Hippocampal formation (tissue), 2 donors: ENCODE data around the gene ZFYVE21.

ENCODE experiments used
- DNase-seq, 2 donors: peaks; one replicate each; lab custom pipeline; 2025; lab: John Stamatoyannopoulos, UW

The ZFYVE21 gene

GRCh38 chr14:103692159-103692558, 23.5 kb upstream of the ZFYVE21 start:
- DNase-seq = no peak

GRCh38 chr14:103692871-103693270, 22.7 kb upstream of the ZFYVE21 start:
- no peak for DNase-seq

- no peak for DNase-seq
Measured at GRCh38 chr14:103693515-103693914, 22.1 kb upstream of the ZFYVE21 start.

GRCh38 chr14:103694572-103695026, 21.0 kb upstream of the ZFYVE21 start:
- no peak for DNase-seq

- DNase-seq = no peak
Measured at GRCh38 chr14:103695296-103696069, 20.1 kb upstream of the ZFYVE21 start.

- DNase-seq = no peak
Measured at GRCh38 chr14:103696070-103696402, 19.6 kb upstream of the ZFYVE21 start.

- DNase-seq = peak in 1 of 2 donors; percentile 15
Measured at GRCh38 chr14:103696466-103697071, 19.0 kb upstream of the ZFYVE21 start.

GRCh38 chr14:103697206-103697602, 18.4 kb upstream of the ZFYVE21 start:
- DNase-seq = no peak

- no peak for DNase-seq
Measured at GRCh38 chr14:103697603-103698379, 17.8 kb upstream of the ZFYVE21 start.

GRCh38 chr14:103698380-103699260, 17.0 kb upstream of the ZFYVE21 start:
- DNase-seq = no peak

- no peak for DNase-seq
Measured at GRCh38 chr14:103699261-103699661, 16.3 kb upstream of the ZFYVE21 start.

GRCh38 chr14:103699901-103700752, 15.5 kb upstream of the ZFYVE21 start:
- peak; percentile 34 to 79 for DNase-seq

- no peak for DNase-seq
Measured at GRCh38 chr14:103700753-103701490, 14.7 kb upstream of the ZFYVE21 start.

GRCh38 chr14:103702095-103702494, 13.5 kb upstream of the ZFYVE21 start:
- DNase-seq = no peak

GRCh38 chr14:103702497-103703432, 12.8 kb upstream of the ZFYVE21 start:
- DNase-seq = no peak

- DNase-seq = no peak
Measured at GRCh38 chr14:103703433-103704385, 11.9 kb upstream of the ZFYVE21 start.

GRCh38 chr14:103704708-103705107, 10.9 kb upstream of the ZFYVE21 start:
- DNase-seq = no peak

- no peak for DNase-seq
Measured at GRCh38 chr14:103705118-103705503, 10.5 kb upstream of the ZFYVE21 start.
